Measurements from ENCODE around the gene PPM1M.

PPM1M gene

GRCh38 chr3:52230889-52231499, 14.6 kb upstream of the PPM1M start:
- H3K27ac Mint-ChIP-seq = no peak overlapping the region

GRCh38 chr3:52231502-52232278, 13.9 kb upstream of the PPM1M start:
- H3K27ac Mint-ChIP-seq = peak overlapping the region; percentile 60
- H3K4me1 Mint-ChIP-seq (ENCODE audit: low read depth) = peaks cover 13% of the 10 kb centered on the region
- H3K4me3 Mint-ChIP-seq = peak overlapping the region; percentile 42
- no peaks in the 10 kb centered on the region for H3K9me3 Mint-ChIP-seq
- DNase-seq (ENCODE audit: low spot score) = peak; percentile 71
- peaks cover 44% of the 10 kb centered on the region for H3K36me3 Mint-ChIP-seq (ENCODE audit: low read depth)
- H3K27me3 Mint-ChIP-seq (ENCODE audit: low read depth) = no peaks in the 10 kb centered on the region

More at GRCh38 chr3:52230889-52231499, 14.6 kb upstream of the PPM1M start:
- peaks cover 41% of the 10 kb centered on the region for H3K36me3 Mint-ChIP-seq (ENCODE audit: low read depth)
- H3K4me3 Mint-ChIP-seq = no peak overlapping the region
- DNase-seq (ENCODE audit: low spot score) = no peak
- H3K9me3 Mint-ChIP-seq = no peaks in the 10 kb centered on the region
- H3K4me1 Mint-ChIP-seq (ENCODE audit: low read depth) = peaks cover 17% of the 10 kb centered on the region
- H3K27me3 Mint-ChIP-seq (ENCODE audit: low read depth) = no peaks in the 10 kb centered on the region

GRCh38 chr3:52232279-52233107, 13.1 kb upstream of the PPM1M start:
- Mint-ChIP-seq H3K27ac (peak overlapping the region; percentile 60), H3K9me3 (no peaks in the 10 kb centered on the region), H3K36me3 (ENCODE audit: low read depth) (peaks cover 44% of the 10 kb centered on the region), H3K27me3 (ENCODE audit: low read depth) (no peaks in the 10 kb centered on the region), H3K4me3 (no peak overlapping the region), H3K4me1 (ENCODE audit: low read depth) (peaks cover 15% of the 10 kb centered on the region)
- DNase-seq (ENCODE audit: low spot score) = peak; percentile 29

DNA sequence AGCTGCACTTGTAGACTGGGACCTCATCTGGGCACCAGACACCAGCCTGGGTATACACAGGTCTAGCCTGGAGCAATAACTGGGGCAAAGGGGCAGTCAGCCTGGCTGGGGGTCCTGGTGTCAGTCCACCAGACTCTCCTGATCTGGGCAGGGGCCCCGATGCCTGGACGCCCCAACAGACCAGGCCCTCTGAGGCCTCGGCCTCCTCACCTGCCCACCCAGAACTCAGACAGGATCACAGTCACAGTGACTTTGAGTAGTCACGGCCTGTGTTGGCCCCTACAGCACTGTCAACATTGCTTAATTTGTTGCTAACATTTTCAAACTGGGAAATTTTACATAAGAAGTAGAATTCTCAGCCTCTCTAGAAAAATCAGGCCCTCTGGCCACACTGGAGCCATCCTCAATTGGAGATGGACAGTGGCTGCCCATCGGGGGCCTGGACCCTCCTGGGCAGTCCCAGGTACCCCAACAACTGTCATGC, 12.4 kb upstream of the PPM1M start:
- H3K27ac Mint-ChIP-seq = no peak overlapping the region
- H3K4me1 Mint-ChIP-seq (ENCODE audit: low read depth) = peaks cover 19% of the 10 kb centered on the region
- H3K9me3 Mint-ChIP-seq = no peaks in the 10 kb centered on the region
- H3K36me3 Mint-ChIP-seq (ENCODE audit: low read depth) = peaks cover 40% of the 10 kb centered on the region
- H3K27me3 Mint-ChIP-seq (ENCODE audit: low read depth) = no peaks in the 10 kb centered on the region
- H3K4me3 Mint-ChIP-seq = no peak overlapping the region
- DNase-seq (ENCODE audit: low spot score) = no peak

DNA sequence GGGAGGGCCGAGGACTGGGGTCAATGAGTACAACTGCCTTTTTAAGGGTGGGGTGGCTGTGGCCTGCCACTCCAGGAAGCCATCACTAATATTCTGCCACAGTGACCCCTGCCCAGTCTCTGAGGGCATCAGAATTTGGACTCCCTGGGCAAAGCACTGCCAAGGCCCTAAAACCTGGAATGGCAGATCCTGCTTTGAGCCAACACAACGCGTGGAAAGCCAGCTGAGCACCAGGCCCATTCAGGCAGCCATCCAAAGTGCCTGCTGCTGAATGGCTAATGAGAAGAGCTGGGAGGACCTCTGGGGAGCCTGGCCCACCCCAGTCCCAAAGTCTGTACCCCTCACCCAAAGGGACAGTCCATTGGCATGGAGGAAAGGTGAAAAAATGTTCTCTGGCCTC, 11.6 kb upstream of the PPM1M start:
- no peak overlapping the region for H3K4me3 Mint-ChIP-seq
- H3K27me3 Mint-ChIP-seq (ENCODE audit: low read depth) = no peaks in the 10 kb centered on the region
- H3K4me1 Mint-ChIP-seq (ENCODE audit: low read depth) = peaks cover 22% of the 10 kb centered on the region
- no peak overlapping the region for H3K27ac Mint-ChIP-seq
- no peaks in the 10 kb centered on the region for H3K9me3 Mint-ChIP-seq
- DNase-seq (ENCODE audit: low spot score) = no peak
- H3K36me3 Mint-ChIP-seq (ENCODE audit: low read depth) = peaks cover 45% of the 10 kb centered on the region

DNA sequence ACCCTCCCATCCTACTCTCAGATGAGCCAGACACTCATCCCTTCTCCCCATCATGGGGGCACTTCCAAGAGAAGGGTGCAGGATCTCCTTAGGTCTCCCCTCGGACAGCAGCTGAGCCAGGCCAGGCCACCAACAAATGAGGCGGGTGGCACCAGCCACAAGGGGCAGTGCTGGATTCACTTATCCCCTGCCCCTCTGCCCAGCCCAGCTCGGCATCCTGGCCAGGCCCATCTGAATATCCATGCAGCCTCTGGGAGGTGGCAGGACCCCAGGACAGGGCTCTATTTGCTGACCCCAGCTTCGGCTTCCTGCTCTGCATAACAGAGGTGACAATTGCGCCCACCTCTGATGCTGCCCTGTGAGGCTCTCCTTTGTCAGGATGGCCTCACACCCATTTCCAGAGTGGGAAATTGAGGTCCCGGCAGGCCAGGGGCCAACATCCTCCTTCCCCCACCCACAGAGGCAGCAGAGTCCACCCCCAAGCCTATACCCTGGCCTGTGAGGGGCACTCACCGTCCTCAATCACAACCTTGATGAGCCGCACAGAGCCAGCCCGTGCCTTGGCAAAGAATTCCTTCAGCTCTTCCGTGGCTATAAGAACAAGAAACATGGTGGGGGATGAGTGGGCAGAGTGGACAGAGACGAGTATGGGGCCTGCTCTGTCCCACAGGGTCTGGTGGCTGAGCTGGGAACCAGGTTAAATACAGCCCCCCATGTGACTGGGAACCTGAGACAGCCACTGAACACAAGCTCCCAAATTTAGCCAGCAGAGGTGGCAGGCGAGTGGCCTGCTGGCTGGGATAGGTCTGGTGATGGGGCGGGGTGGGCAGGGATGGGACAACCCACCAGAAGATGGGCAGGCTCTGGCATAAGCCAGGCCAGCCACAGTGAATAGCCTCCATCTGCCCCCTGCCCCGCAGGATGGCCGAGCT, 10.8 kb upstream of the PPM1M start:
- Mint-ChIP-seq H3K27ac (no peak overlapping the region), H3K36me3 (ENCODE audit: low read depth) (peaks cover 38% of the 10 kb centered on the region), H3K4me3 (no peak overlapping the region), H3K9me3 (no peaks in the 10 kb centered on the region), H3K27me3 (ENCODE audit: low read depth) (no peaks in the 10 kb centered on the region), H3K4me1 (ENCODE audit: low read depth) (peaks cover 24% of the 10 kb centered on the region)
- no peak for DNase-seq (ENCODE audit: low spot score)

GRCh38 chr3:52236424-52236886, 9.1 kb upstream of the PPM1M start:
- no peaks in the 10 kb centered on the region for H3K27me3 Mint-ChIP-seq (ENCODE audit: low read depth)

DNA sequence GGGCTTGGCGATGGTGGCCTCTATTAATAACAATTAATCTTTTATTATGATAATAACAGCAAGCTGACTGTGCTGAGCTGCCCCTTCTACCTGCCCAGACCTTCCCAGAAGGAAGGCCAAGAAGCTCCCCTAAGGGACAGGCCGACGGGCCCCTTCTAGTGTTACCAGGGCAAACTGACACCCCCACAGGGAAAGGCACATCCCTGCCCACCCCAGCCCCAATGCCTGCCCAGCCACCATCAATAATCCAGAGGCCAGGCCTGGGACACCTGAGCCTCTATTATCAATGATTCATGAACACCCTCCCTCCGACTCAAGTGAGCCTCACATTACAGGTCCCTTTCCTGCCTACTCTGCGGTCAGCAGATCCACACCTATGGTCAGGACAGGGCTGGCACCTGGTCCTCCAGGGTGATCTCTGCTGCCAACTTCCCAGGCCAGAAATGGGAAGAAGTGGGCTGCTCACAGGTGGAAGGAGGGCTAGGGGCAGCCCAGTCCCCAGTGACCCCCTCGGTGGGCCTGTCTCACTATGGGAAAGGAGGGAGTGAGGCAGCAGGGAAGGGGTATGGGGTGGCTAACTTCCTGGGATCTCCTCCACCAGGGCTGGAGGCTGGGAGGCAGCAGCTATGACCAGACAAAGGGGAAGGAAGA, 8.4 kb upstream of the PPM1M start:
- Mint-ChIP-seq H3K27me3 (ENCODE audit: low read depth) (no peaks in the 10 kb centered on the region), H3K36me3 (ENCODE audit: low read depth) (peaks cover 27% of the 10 kb centered on the region), H3K9me3 (no peaks in the 10 kb centered on the region), H3K4me1 (ENCODE audit: low read depth) (peaks cover 40% of the 10 kb centered on the region), H3K4me3 (peak overlapping the region; percentile 64), H3K27ac (peak overlapping the region; percentile 52)
- no peak for DNase-seq (ENCODE audit: low spot score)

More at GRCh38 chr3:52236424-52236886, 9.1 kb upstream of the PPM1M start:
- Mint-ChIP-seq H3K27ac (peak overlapping the region; percentile 70), H3K4me3 (peak overlapping the region; percentile 45), H3K36me3 (ENCODE audit: low read depth) (peaks cover 28% of the 10 kb centered on the region), H3K4me1 (ENCODE audit: low read depth) (peaks cover 37% of the 10 kb centered on the region), H3K9me3 (no peaks in the 10 kb centered on the region)
- no peak for DNase-seq (ENCODE audit: low spot score)

DNA sequence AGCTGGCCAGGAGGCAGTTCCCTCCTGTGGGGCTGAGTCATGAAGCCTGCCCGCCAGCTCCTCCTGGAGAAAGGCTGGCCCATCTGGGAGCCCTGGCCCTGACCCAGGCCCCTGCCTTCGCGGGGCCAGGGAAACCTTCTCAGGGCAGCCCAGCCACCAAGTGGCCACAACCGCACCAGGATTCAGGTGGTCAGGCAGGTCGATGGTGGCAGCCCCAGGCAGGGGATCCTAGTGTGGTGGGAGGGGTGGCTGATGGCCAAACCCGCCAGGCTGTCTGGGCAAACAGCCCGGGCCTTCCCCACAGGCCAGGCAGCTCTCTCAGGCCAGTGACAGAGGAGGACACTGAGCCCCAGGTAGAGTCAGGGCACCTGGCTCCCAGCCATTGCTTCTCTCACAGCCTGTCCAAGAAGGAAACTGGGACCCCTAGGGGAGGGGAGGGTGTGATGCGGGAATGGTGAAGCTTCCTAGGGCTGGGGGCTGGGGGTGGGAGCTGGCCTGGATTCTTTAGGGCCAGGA, 7.8 kb upstream of the PPM1M start:
- no peak for DNase-seq (ENCODE audit: low spot score)
- Mint-ChIP-seq H3K36me3 (ENCODE audit: low read depth) (peaks cover 26% of the 10 kb centered on the region), H3K27ac (peak overlapping the region; percentile 67), H3K27me3 (ENCODE audit: low read depth) (no peaks in the 10 kb centered on the region), H3K9me3 (no peaks in the 10 kb centered on the region), H3K4me3 (peak overlapping the region; percentile 99), H3K4me1 (ENCODE audit: low read depth) (peaks cover 42% of the 10 kb centered on the region)

- Mint-ChIP-seq H3K36me3 (ENCODE audit: low read depth) (peaks cover 26% of the 10 kb centered on the region), H3K27me3 (ENCODE audit: low read depth) (no peaks in the 10 kb centered on the region), H3K4me3 (peak overlapping the region; percentile 99), H3K4me1 (ENCODE audit: low read depth) (peaks cover 46% of the 10 kb centered on the region), H3K27ac (peak overlapping the region; percentile 87), H3K9me3 (no peaks in the 10 kb centered on the region)
- DNase-seq (ENCODE audit: low spot score) = no peak
Measured at GRCh38 chr3:52238193-52238760, 7.3 kb upstream of the PPM1M start.

- no peaks in the 10 kb centered on the region for H3K9me3 Mint-ChIP-seq
- peak within 1 kb of the TSS; percentile 96 for H3K27ac Mint-ChIP-seq
- no peaks in the 10 kb centered on the region for H3K27me3 Mint-ChIP-seq (ENCODE audit: low read depth)
- peak; percentile 91 for DNase-seq (ENCODE audit: low spot score)
- peak within 1 kb of the TSS; percentile 99 for H3K4me3 Mint-ChIP-seq
- H3K36me3 Mint-ChIP-seq (ENCODE audit: low read depth) = peaks cover 26% of the 10 kb centered on the region
- H3K4me1 Mint-ChIP-seq (ENCODE audit: low read depth) = peaks cover 52% of the 10 kb centered on the region
Measured at GRCh38 chr3:52238761-52239701, 6.5 kb upstream of the PPM1M start, which contains the start of gene TWF2. Gene TWF2, minus strand, starts transcription at chr3:52239158. Its CDS starts 142 bp downstream, at chr3:52239016.
